ENCODE results near the gene RAB37. TPM values are rescaled to one million over a fixed set of nuclear protein-coding genes. Genes with fewer than 3 reads are reported as not detected.

RAB37 gene
- total RNA-seq, 2 donors from 2014 or later: 0.66 to 0.78 TPM

- Histone ChIP-seq H3K4me1 (peaks cover 55% of the 10 kb centered on the region), H3K27ac (peak overlapping the region; percentile 82 to 89 (median 88)), H3K4me3 (no peak overlapping the region), H3K36me3 (replicated peaks in 1 of 2; ENCODE audit: insufficient read depth in 1 of 2, low read depth in 2 of 2) (peaks cover 0 to 6% of the 10 kb centered on the region in 2 donors), H3K9me3 (no peaks in the 10 kb centered on the region), H3K27me3 (no peaks in the 10 kb centered on the region)
- TF ChIP-seq CTCF (IDR thresholded peaks at IDR 0.05) (no peak), POLR2A (IDR thresholded peaks at IDR 0.05) (peak in 2 of 3 donors; percentile 1 to 7)
- ATAC-seq (no peak), DNase-seq (peak in 3 of 4 donors; percentile 48 to 64 (median 53))
- intact Hi-C loops (cut with DNase I): no loop called here
- WGBS, 2 donors: 4 to 16% methylated on average over 3 to 5 of the region's 5 CpGs
Measured at GRCh38 chr17:74769856-74770497, 32.9 kb downstream of the RAB37 start.

GRCh38 chr17:74770498-74771318 is 33.7 kb downstream of the RAB37 start:
- 27 to 31% methylated on average over 11 to 16 of the region's 16 CpGs for WGBS, 2 donors
- intact Hi-C loops (cut with DNase I): no loop called here
- Histone ChIP-seq H3K27ac (peak overlapping the region; percentile 48 to 89 (median 84)), H3K9me3 (no peaks in the 10 kb centered on the region), H3K4me3 (no peak overlapping the region), H3K36me3 (replicated peaks in 1 of 2; ENCODE audit: insufficient read depth in 1 of 2, low read depth in 2 of 2) (peaks cover 0 to 6% of the 10 kb centered on the region in 2 donors), H3K4me1 (peaks cover 62% of the 10 kb centered on the region), H3K27me3 (no peaks in the 10 kb centered on the region)
- ATAC-seq (peak; percentile 80), DNase-seq (peak; percentile 89 to 92 (median 91))
- TF ChIP-seq POLR2A (IDR thresholded peaks at IDR 0.05) (peak in 1 of 3 donors; percentile 4), CTCF (IDR thresholded peaks at IDR 0.05) (peak; percentile 85 to 98 (median 96))

GRCh38 chr17:74771319-74771914 is 34.4 kb downstream of the RAB37 start:
- H3K36me3 ChIP-seq (replicated peaks in 1 of 2; ENCODE audit: insufficient read depth in 1 of 2, low read depth in 2 of 2): peaks cover 0 to 6% of the 10 kb centered on the region in 2 donors
- DNase-seq (no peak), ATAC-seq (no peak)
- peaks cover 57% of the 10 kb centered on the region for H3K4me1 ChIP-seq
- H3K9me3 ChIP-seq: no peaks in the 10 kb centered on the region
- intact Hi-C loops (cut with DNase I): no loop called here
- no peak overlapping the region for H3K4me3 ChIP-seq
- 79 to 90% methylated on average over 2 to 8 of the region's 9 CpGs for WGBS, 2 donors
- no peak overlapping the region for H3K27ac ChIP-seq
- TF ChIP-seq POLR2A (IDR thresholded peaks at IDR 0.05): no peak
- no peak for TF ChIP-seq CTCF (IDR thresholded peaks at IDR 0.05)
- no peaks in the 10 kb centered on the region for H3K27me3 ChIP-seq

GRCh38 chr17:74772053-74772452 is 35.0 kb downstream of the RAB37 start:
- no peak overlapping the region for H3K4me3 ChIP-seq
- H3K27me3 ChIP-seq: no peaks in the 10 kb centered on the region
- ATAC-seq: no peak
- WGBS, 2 donors: 75 to 76% methylated on average over 12 to 13 of the region's 13 CpGs
- DNase-seq: no peak
- H3K27ac ChIP-seq: no peak overlapping the region
- peaks cover 0 to 6% of the 10 kb centered on the region in 2 donors for H3K36me3 ChIP-seq (replicated peaks in 1 of 2; ENCODE audit: insufficient read depth in 1 of 2, low read depth in 2 of 2)
- no peak for TF ChIP-seq CTCF (IDR thresholded peaks at IDR 0.05)
- no peak for TF ChIP-seq POLR2A (IDR thresholded peaks at IDR 0.05)
- H3K4me1 ChIP-seq: peaks cover 57% of the 10 kb centered on the region
- intact Hi-C loops (cut with DNase I): no loop called here
- no peaks in the 10 kb centered on the region for H3K9me3 ChIP-seq

Measured in body of pancreas (tissue), 4 donors.